Measurements from ENCODE around the gene SLC43A2. TPM values are rescaled to one million over a fixed set of nuclear protein-coding genes. Genes with fewer than 3 reads are reported as not detected.

SLC43A2 gene
- polyA plus RNA-seq, 1 donor (not counting 4 experiments of a cell fraction or from before 2014, with no cell fraction given): 12.7 TPM

GRCh38 chr17:1627182-1627981 lies 1.3 kb downstream of the SLC43A2 start:
- TF ChIP-seq EZH2 (IDR thresholded peaks at IDR 0.05; ENCODE audit: low read length) (peak; percentile 19), CTCF (optimal IDR thresholded peaks at IDR 0.05 in 1 of 3, IDR thresholded peaks at IDR 0.05 in 1 of 3, conservative IDR thresholded peaks at IDR 0.05 in 1 of 3; ENCODE audit: extremely low read depth in 1 of 3, insufficient read depth in 2 of 3, low read length in 3 of 3) (no peak)
- Histone ChIP-seq H3K27ac (ENCODE audit: control insufficient read depth, insufficient read depth, low read length) (no peak overlapping the region), H3K4me1 (ENCODE audit: control insufficient read depth, extremely low read depth, insufficient read depth, low read length) (peaks cover 8% of the 10 kb centered on the region), H3K4me3 (ENCODE audit: control insufficient read depth in 2 of 3, extremely low read depth in 1 of 3, insufficient read depth in 2 of 3, low read depth in 1 of 3, low read length in 3 of 3) (peak overlapping the region; percentile 74 to 76 (median 76)), H2AFZ (ENCODE audit: control insufficient read depth, low read length) (no peak overlapping the region), H3K9me3 (ENCODE audit: control insufficient read depth, low read depth, low read length) (no peaks in the 10 kb centered on the region), H4K20me1 (ENCODE audit: control insufficient read depth, extremely low read depth, insufficient read depth, low read length) (no peaks in the 10 kb centered on the region), H3K27me3 (ENCODE audit: control insufficient read depth, extremely low read depth, insufficient read depth, low read length) (peaks cover 6% of the 10 kb centered on the region), H3K9me1 (ENCODE audit: control insufficient read depth, extremely low read depth, insufficient read depth, low read length) (no peaks in the 10 kb centered on the region), H3K79me2 (ENCODE audit: control insufficient read depth, insufficient read depth, low read length) (no peaks in the 10 kb centered on the region), H3K36me3 (ENCODE audit: control insufficient read depth in 2 of 2, extremely low read depth in 1 of 2, insufficient read depth in 2 of 2, low read length in 2 of 2) (peaks cover 0 to 5% of the 10 kb centered on the region in 2 experiments), H3K9ac (ENCODE audit: control insufficient read depth, extremely low read depth, insufficient read depth, low read length) (peak overlapping the region; percentile 73), H3K4me2 (ENCODE audit: control insufficient read depth, extremely low read depth, insufficient read depth, low read depth, low read length) (peak overlapping the region; percentile 95)
- dilution Hi-C loops (cut with MboI; ENCODE audit: extremely low pct_ligation_motif_present, low sequenced_read_pairs): no loop called here
- FAIRE-seq (no peak), DNase-seq (ENCODE audit: low read depth, low spot score) (no peak)

- H3K9me3 ChIP-seq (ENCODE audit: control insufficient read depth, low read depth, low read length): no peaks in the 10 kb centered on the region
- no peaks in the 10 kb centered on the region for H3K79me2 ChIP-seq (ENCODE audit: control insufficient read depth, insufficient read depth, low read length)
- H3K27me3 ChIP-seq (ENCODE audit: control insufficient read depth, extremely low read depth, insufficient read depth, low read length): peaks cover 6% of the 10 kb centered on the region
- no peak overlapping the region for H3K4me3 ChIP-seq (ENCODE audit: control insufficient read depth in 2 of 3, extremely low read depth in 1 of 3, insufficient read depth in 2 of 3, low read depth in 1 of 3, low read length in 3 of 3)
- dilution Hi-C loops (cut with MboI; ENCODE audit: extremely low pct_ligation_motif_present, low sequenced_read_pairs): no loop called here
- H3K9ac ChIP-seq (ENCODE audit: control insufficient read depth, extremely low read depth, insufficient read depth, low read length): no peak overlapping the region
- H2AFZ ChIP-seq (ENCODE audit: control insufficient read depth, low read length): no peak overlapping the region
- no peak overlapping the region for H3K27ac ChIP-seq (ENCODE audit: control insufficient read depth, insufficient read depth, low read length)
- peaks cover 0 to 7% of the 10 kb centered on the region in 2 experiments for H3K36me3 ChIP-seq (ENCODE audit: control insufficient read depth in 2 of 2, extremely low read depth in 1 of 2, insufficient read depth in 2 of 2, low read length in 2 of 2)
- no peak for DNase-seq (ENCODE audit: low read depth, low spot score)
- no peak for TF ChIP-seq CTCF (optimal IDR thresholded peaks at IDR 0.05 in 1 of 3, IDR thresholded peaks at IDR 0.05 in 1 of 3, conservative IDR thresholded peaks at IDR 0.05 in 1 of 3; ENCODE audit: extremely low read depth in 1 of 3, insufficient read depth in 2 of 3, low read length in 3 of 3)
- no peak for TF ChIP-seq EZH2 (IDR thresholded peaks at IDR 0.05; ENCODE audit: low read length)
- H3K9me1 ChIP-seq (ENCODE audit: control insufficient read depth, extremely low read depth, insufficient read depth, low read length): no peaks in the 10 kb centered on the region
- H3K4me2 ChIP-seq (ENCODE audit: control insufficient read depth, extremely low read depth, insufficient read depth, low read depth, low read length): no peak overlapping the region
- FAIRE-seq: no peak
- peaks cover 8% of the 10 kb centered on the region for H3K4me1 ChIP-seq (ENCODE audit: control insufficient read depth, extremely low read depth, insufficient read depth, low read length)
- H4K20me1 ChIP-seq (ENCODE audit: control insufficient read depth, extremely low read depth, insufficient read depth, low read length): no peaks in the 10 kb centered on the region
Measured at GRCh38 chr17:1626333-1626732, 2.3 kb downstream of the SLC43A2 start.
